GM21528 (cell line): Measurements from ENCODE around the gene ZBTB38.

Source experiments
- ATAC-seq: cut with Tn5 transposase; IDR thresholded peaks from one replicate; pipeline ENCODE4 v1.9.1; 2021; ENCODE audit warnings: mild to moderate bottlenecking, moderate library complexity; ENCODE audit not compliant: unreplicated experiment, low FRiP score

ZBTB38 gene

GRCh38 chr3:141401573-141402475 lies 33.5 kb downstream of the ZBTB38 start:
- peak; percentile 56 for ATAC-seq

GRCh38 chr3:141402476-141403171 lies 34.3 kb downstream of the ZBTB38 start:
- ATAC-seq: peak; percentile 59

GRCh38 chr3:141403576-141403975 lies 35.3 kb downstream of the ZBTB38 start:
- no peak for ATAC-seq

- ATAC-seq: no peak
Observed at GRCh38 chr3:141405025-141405424, 36.7 kb downstream of the ZBTB38 start.

- no peak for ATAC-seq
Observed at GRCh38 chr3:141405591-141405990, 37.3 kb downstream of the ZBTB38 start.

- no peak for ATAC-seq
Observed at GRCh38 chr3:141406265-141406664, 38.0 kb downstream of the ZBTB38 start.

GRCh38 chr3:141407047-141407446 lies 38.7 kb downstream of the ZBTB38 start:
- no peak for ATAC-seq

- ATAC-seq: no peak
Observed at GRCh38 chr3:141407825-141408224, 39.5 kb downstream of the ZBTB38 start.

- no peak for ATAC-seq
Observed at GRCh38 chr3:141408596-141408995, 40.3 kb downstream of the ZBTB38 start.

- no peak for ATAC-seq
Observed at GRCh38 chr3:141409940-141410241, 41.6 kb downstream of the ZBTB38 start.

- ATAC-seq: no peak
Observed at GRCh38 chr3:141410408-141410807, 42.1 kb downstream of the ZBTB38 start.

GRCh38 chr3:141410846-141411245 lies 42.5 kb downstream of the ZBTB38 start:
- ATAC-seq: no peak

- peak; percentile 38 for ATAC-seq
Observed at GRCh38 chr3:141411251-141411771, 43.0 kb downstream of the ZBTB38 start.

- peak; percentile 49 for ATAC-seq
Observed at GRCh38 chr3:141412087-141412935, 44.0 kb downstream of the ZBTB38 start.

- ATAC-seq: no peak
Observed at GRCh38 chr3:141412936-141413354, 44.6 kb downstream of the ZBTB38 start.

GRCh38 chr3:141413391-141413790 lies 45.1 kb downstream of the ZBTB38 start:
- no peak for ATAC-seq

- no peak for ATAC-seq
Observed at GRCh38 chr3:141413801-141414689, 45.7 kb downstream of the ZBTB38 start.

GRCh38 chr3:141414800-141415462 lies 46.6 kb downstream of the ZBTB38 start:
- ATAC-seq: no peak

- ATAC-seq: no peak
Observed at GRCh38 chr3:141415953-141416352, 47.6 kb downstream of the ZBTB38 start.
